ENCODE data around the gene VWA3A.
A peak's percentile ranks its signal among the peaks of the same experiment; 100 is the strongest.
"Not testable (repeated sequence)": the region's sequence is repeated elsewhere in the genome, so short reads cannot be mapped to it uniquely, and the experiment has no call there.

VWA3A gene

GRCh38 chr16:22183335-22183734 lies 91.0 kb downstream of the VWA3A start:
- no peak for DNase-seq (ENCODE audit: low read depth in 3 of 3, low spot score in 1 of 3)

GRCh38 chr16:22183901-22184614 lies 91.7 kb downstream of the VWA3A start:
- no peak for DNase-seq (ENCODE audit: low read depth in 3 of 3, low spot score in 1 of 3)

GRCh38 chr16:22184615-22184968 lies 92.3 kb downstream of the VWA3A start:
- DNase-seq (ENCODE audit: low read depth in 3 of 3, low spot score in 1 of 3) = no peak

GRCh38 chr16:22186517-22186916 lies 94.2 kb downstream of the VWA3A start:
- DNase-seq (ENCODE audit: low read depth in 3 of 3, low spot score in 1 of 3) = no peak

- DNase-seq (ENCODE audit: low read depth in 3 of 3, low spot score in 1 of 3) = no peak
Measured at GRCh38 chr16:22188267-22188594, 95.9 kb downstream of the VWA3A start.

- DNase-seq (ENCODE audit: low read depth in 3 of 3, low spot score in 1 of 3) = peak in 2 of 3 donors; percentile 25 to 42
Measured at GRCh38 chr16:22188595-22189442, 96.5 kb downstream of the VWA3A start.

GRCh38 chr16:22189473-22190080 lies 97.2 kb downstream of the VWA3A start:
- DNase-seq (ENCODE audit: low read depth in 3 of 3, low spot score in 1 of 3) = no peak

- peak; percentile 86 to 91 (median 89) for DNase-seq (ENCODE audit: low read depth in 3 of 3, low spot score in 1 of 3)
Measured at GRCh38 chr16:22190081-22190775, 97.9 kb downstream of the VWA3A start.

GRCh38 chr16:22190776-22191531 lies 98.6 kb downstream of the VWA3A start:
- DNase-seq (ENCODE audit: low read depth in 3 of 3, low spot score in 1 of 3) = peak; percentile 99 to 100 (median 100)

GRCh38 chr16:22191532-22192260 lies 99.4 kb downstream of the VWA3A start:
- DNase-seq (ENCODE audit: low read depth in 3 of 3, low spot score in 1 of 3) = no peak

- DNase-seq (ENCODE audit: low read depth in 3 of 3, low spot score in 1 of 3) = peak; percentile 41 to 61 (median 49)
Measured at GRCh38 chr16:22192261-22193062, 100.1 kb downstream of the VWA3A start.

- no peak for DNase-seq (ENCODE audit: low read depth in 3 of 3, low spot score in 1 of 3)
Measured at GRCh38 chr16:22193063-22193411, 100.7 kb downstream of the VWA3A start.

GRCh38 chr16:22194707-22195444 lies 102.5 kb downstream of the VWA3A start:
- no peak for DNase-seq (ENCODE audit: low read depth in 3 of 3, low spot score in 1 of 3)

GRCh38 chr16:22195445-22195694 lies 103.0 kb downstream of the VWA3A start:
- DNase-seq (ENCODE audit: low read depth in 3 of 3, low spot score in 1 of 3) = no peak

GRCh38 chr16:22195695-22196558 lies 103.6 kb downstream of the VWA3A start:
- DNase-seq (ENCODE audit: low read depth in 3 of 3, low spot score in 1 of 3) = peak; percentile 76 to 95 (median 86)

- DNase-seq (ENCODE audit: low read depth in 3 of 3, low spot score in 1 of 3) = not testable (repeated sequence)
Measured at GRCh38 chr16:22196559-22197168, 104.3 kb downstream of the VWA3A start.

- no peak for DNase-seq (ENCODE audit: low read depth in 3 of 3, low spot score in 1 of 3)
Measured at GRCh38 chr16:22198547-22199293, 106.4 kb downstream of the VWA3A start.

Measured in stimulated activated CD4-positive, alpha-beta T cell treated with anti-CD3 and anti-CD28 coated beads, TNF-alpha, amount 100 ng/mL, for 1 hour (primary cell).